ENCODE measurements around the gene PGF. TPM values are rescaled to one million over a fixed set of nuclear protein-coding genes. Genes with fewer than 3 reads are reported as not detected.

The PGF gene
- total and polyA plus RNA-seq, 2 of the 13 experiments (the other 11 are each of a cell fraction or from before 2014, with no cell fraction given), result 10.7 to 27.5 TPM

GRCh38 chr14:74951443-74952179, 3.8 kb downstream of the PGF start (continued):
- TF ChIP-seq NR2C2 (CRISPR knock-in tag; IDR thresholded peaks at IDR 0.05; ENCODE audit: borderline replicate concordance), result peak; percentile 1; the same call in 1 of the 2 replicates
- no peak; the same call in 1 of the 2 replicates for TF ChIP-seq ZNF317 (CRISPR knock-in tag; IDR thresholded peaks at IDR 0.05)
- TF ChIP-seq ZKSCAN1 (IDR thresholded peaks at IDR 0.05; ENCODE audit: low read length), result no peak
- TF ChIP-seq ZNF33A (CRISPR knock-in tag; IDR thresholded peaks at IDR 0.05; ENCODE audit: borderline replicate concordance), result no peak
- 0 out of 4 replicates have a peak, but pooled peaks of 1 of the 2 experiments have one; percentile 15 for TF ChIP-seq EP300 (IDR thresholded peaks at IDR 0.05; ENCODE audit: low read depth in 2 of 2, low read length in 2 of 2)
- no peak for TF ChIP-seq EP300 (CRISPR knock-in tag; IDR thresholded peaks at IDR 0.05; ENCODE audit: borderline replicate concordance)
- 0 out of 2 replicates have a peak, but pooled peaks have one; percentile 7 for TF ChIP-seq ZNF788 (CRISPR knock-in tag; IDR thresholded peaks at IDR 0.05; ENCODE audit: borderline replicate concordance)
- no peak for TF ChIP-seq TCF12 (IDR thresholded peaks at IDR 0.05)
- TF ChIP-seq TCF12 (CRISPR knock-in tag; IDR thresholded peaks at IDR 0.05), result peak; percentile 18; the same call in 1 of the 2 replicates
- no peak for TF ChIP-seq ZNF274 (CRISPR knock-in tag; IDR thresholded peaks at IDR 0.05)
- TF ChIP-seq GABPB1 (CRISPR knock-in tag; IDR thresholded peaks at IDR 0.05), result peak; percentile 85
- no peak for TF ChIP-seq ATAD3A (CRISPR knock-in tag; IDR thresholded peaks at IDR 0.05)
- peak; percentile 24 for TF ChIP-seq POLR2G (IDR thresholded peaks at IDR 0.05; ENCODE audit: low read depth, low read length)
- TF ChIP-seq IRF9 (CRISPR knock-in tag; IDR thresholded peaks at IDR 0.05; ENCODE audit: borderline replicate concordance), result 0 out of 2 replicates have a peak, but pooled peaks have one; percentile 58
- TF ChIP-seq ZIK1 (CRISPR knock-in tag; IDR thresholded peaks at IDR 0.05; ENCODE audit: borderline replicate concordance, low read depth), result peak; percentile 16; the same call in 1 of the 2 replicates
- no peak for TF ChIP-seq TCF7 (IDR thresholded peaks at IDR 0.05; ENCODE audit: low read depth)
- no peak for TF ChIP-seq ZBTB14 (CRISPR knock-in tag; IDR thresholded peaks at IDR 0.05)
- peak; percentile 39; the same call in 1 of the 2 replicates for TF ChIP-seq MYC (CRISPR knock-in tag; IDR thresholded peaks at IDR 0.05; ENCODE audit: borderline replicate concordance)
- TF ChIP-seq SOX6 (IDR thresholded peaks at IDR 0.05), result no peak
- TF ChIP-seq SOX6 (CRISPR knock-in tag; IDR thresholded peaks at IDR 0.05), result peak; percentile 25; the same call in 1 of the 2 replicates
- no peak; the same call in 1 of the 2 replicates for TF ChIP-seq ZNF160 (CRISPR knock-in tag; IDR thresholded peaks at IDR 0.05)
- no peak; the same call in 1 of the 2 replicates for TF ChIP-seq ZNF670 (CRISPR knock-in tag; IDR thresholded peaks at IDR 0.05; ENCODE audit: borderline replicate concordance)
- no peak for TF ChIP-seq DPF2 (CRISPR knock-in tag; IDR thresholded peaks at IDR 0.05; ENCODE audit: borderline replicate concordance, low read depth)
- TF ChIP-seq ZNF280B (CRISPR knock-in tag; IDR thresholded peaks at IDR 0.05; ENCODE audit: borderline replicate concordance), result peak; percentile 15; the same call in 1 of the 2 replicates
- no peak for TF ChIP-seq ZFP62 (CRISPR knock-in tag; IDR thresholded peaks at IDR 0.05)
- peak; percentile 54; the same call in 1 of the 2 replicates for TF ChIP-seq MYPOP (CRISPR knock-in tag; IDR thresholded peaks at IDR 0.05)
